ENCODE measurements around the gene COL1A1.

GRCh38 chr17:50176559-50177357 is 24.7 kb downstream of the COL1A1 start:
- TF ChIP-seq EZH2 (optimal IDR thresholded peaks at IDR 0.05; ENCODE audit: low read depth, low read length) (no peak), CTCF (IDR thresholded peaks at IDR 0.05; ENCODE audit: low read length) (no peak)
